Astrocyte (in vitro differentiated cells and primary cell): ENCODE data around the gene PRADC1. TPM values are rescaled to one million over a fixed set of nuclear protein-coding genes. Genes with fewer than 3 reads are reported as not detected.
A peak's percentile ranks its signal among the peaks of the same experiment; 100 is the strongest.

Experiments
- DNase-seq: peaks from one replicate; pipeline ENCODE4 v3.0.0-alpha.2; 2010; ENCODE audit warnings: low read depth
- FAIRE-seq: peaks from 2 replicates; lab custom pipeline; 2011; peaks lifted over from hg19 to GRCh38; lab: Jason Lieb, UNC
- H2AFZ ChIP-seq: 2 replicates; pipeline ENCODE4 v1.6.0; 2012; ENCODE audit warnings: low read depth, low read length, inconsistent platforms
- H3K27ac ChIP-seq: 2 replicates; pipeline ENCODE4 v1.5.1; 2011; ENCODE audit warnings: low read depth, low read length, inconsistent platforms
- H3K27me3 ChIP-seq: 2 replicates; pipeline ENCODE4 v1.6.0; 2011; ENCODE audit warnings: low read length, inconsistent platforms; ENCODE audit not compliant: insufficient read depth
- H3K36me3 ChIP-seq: 2 replicates; pipeline ENCODE4 v1.5.1; 2011; ENCODE audit warnings: low read length, inconsistent platforms; ENCODE audit not compliant: insufficient read depth
- H3K4me1 ChIP-seq: 2 replicates; pipeline ENCODE4 v1.5.1; 2011; ENCODE audit warnings: low read length, inconsistent platforms; ENCODE audit not compliant: insufficient read depth
- H3K4me2 ChIP-seq: 2 replicates; pipeline ENCODE4 v1.6.0; 2012; ENCODE audit warnings: low read length, inconsistent platforms
- H3K4me3 ChIP-seq: 2 replicates; pipeline ENCODE4 v1.5.1; 2011; ENCODE audit warnings: low read depth, mild to moderate bottlenecking, low read length, inconsistent platforms; ENCODE audit not compliant: insufficient read depth
- H3K79me2 ChIP-seq: 2 replicates; pipeline ENCODE4 v1.6.0; 2012; ENCODE audit warnings: mild to moderate bottlenecking, low read length, inconsistent platforms; ENCODE audit not compliant: insufficient read depth
- H3K9ac ChIP-seq: 2 replicates; pipeline ENCODE4 v1.6.0; 2012; ENCODE audit warnings: mild to moderate bottlenecking, low read length, inconsistent platforms
- H3K9me3 ChIP-seq: 2 replicates; pipeline ENCODE4 v1.5.1; 2012; ENCODE audit warnings: low read depth, mild to moderate bottlenecking, low read length, inconsistent platforms; ENCODE audit not compliant: insufficient read depth
- H4K20me1 ChIP-seq: 2 replicates; pipeline ENCODE4 v1.6.0; 2012; ENCODE audit warnings: low read length, inconsistent platforms; ENCODE audit not compliant: insufficient read depth
- H3K27ac Mint-ChIP-seq: one replicate; pipeline ENCODE4 v1.8.0; 2021; ENCODE audit warnings: mild to moderate bottlenecking, mixed read lengths; ENCODE audit not compliant: unreplicated experiment
- H3K27me3 Mint-ChIP-seq: one replicate; pipeline ENCODE4 v1.8.0; 2021; ENCODE audit warnings: low read depth, mixed read lengths; ENCODE audit not compliant: unreplicated experiment
- H3K36me3 Mint-ChIP-seq: one replicate; pipeline ENCODE4 v1.8.0; 2021; ENCODE audit warnings: low read depth, mixed read lengths; ENCODE audit not compliant: unreplicated experiment
- H3K4me1 Mint-ChIP-seq: one replicate; pipeline ENCODE4 v1.8.0; 2021; ENCODE audit warnings: low read depth, mixed read lengths; ENCODE audit not compliant: unreplicated experiment
- H3K4me3 Mint-ChIP-seq: one replicate; pipeline ENCODE4 v1.8.0; 2021; ENCODE audit warnings: mild to moderate bottlenecking, moderate library complexity, mixed read lengths; ENCODE audit not compliant: unreplicated experiment
- H3K9me3 Mint-ChIP-seq: one replicate; pipeline ENCODE4 v1.8.0; 2021; ENCODE audit warnings: mild to moderate bottlenecking, mixed read lengths; ENCODE audit not compliant: unreplicated experiment
- EZH2 ChIP-seq: IDR thresholded peaks from 2 replicates; pipeline ENCODE4 v1.6.1; 2012; ENCODE audit warnings: mild to moderate bottlenecking, low read length, inconsistent platforms; ENCODE audit not compliant: insufficient read depth
- total RNA-seq: library from RNA; stranded (reverse); gene quantifications from 2 replicates; pipeline ENCODE4 v1.2.1, GENCODE V29; 2021
- TF ChIP-seq, protein P1 (sequence below): IDR thresholded peaks from 2 replicates; pipeline ENCODE4 v1.5.1; 2011; ENCODE audit warnings: low read depth, mild to moderate bottlenecking, inconsistent platforms, low read length, moderate library complexity; ENCODE audit not compliant: insufficient read depth

PRADC1 gene
- total RNA-seq, 1 donor from 2014 or later = 13.1 TPM

DNA sequence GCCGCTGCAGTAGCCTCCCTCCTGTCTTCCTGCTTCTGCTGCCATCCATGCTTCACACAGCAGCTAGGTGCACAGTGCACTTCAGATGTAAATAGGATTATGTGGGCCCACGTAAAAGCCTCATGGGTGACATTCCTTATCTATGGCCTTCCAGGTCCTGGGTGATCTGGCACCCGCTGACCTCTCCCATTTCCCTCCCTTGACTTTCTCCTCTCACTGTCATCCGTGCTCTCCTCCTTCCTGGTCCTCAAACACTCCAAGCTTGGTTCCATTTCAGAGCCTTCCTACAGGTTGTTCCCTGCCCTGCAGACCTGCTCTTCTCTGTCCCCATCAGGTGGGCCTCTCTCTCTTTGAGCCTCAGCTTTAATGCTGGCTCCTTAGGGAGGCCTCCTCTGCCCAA, 23.0 kb downstream of the PRADC1 start:
- DNase-seq = no peak
- no peak for TF ChIP-seq EZH2
- TF ChIP-seq, protein P1, sequence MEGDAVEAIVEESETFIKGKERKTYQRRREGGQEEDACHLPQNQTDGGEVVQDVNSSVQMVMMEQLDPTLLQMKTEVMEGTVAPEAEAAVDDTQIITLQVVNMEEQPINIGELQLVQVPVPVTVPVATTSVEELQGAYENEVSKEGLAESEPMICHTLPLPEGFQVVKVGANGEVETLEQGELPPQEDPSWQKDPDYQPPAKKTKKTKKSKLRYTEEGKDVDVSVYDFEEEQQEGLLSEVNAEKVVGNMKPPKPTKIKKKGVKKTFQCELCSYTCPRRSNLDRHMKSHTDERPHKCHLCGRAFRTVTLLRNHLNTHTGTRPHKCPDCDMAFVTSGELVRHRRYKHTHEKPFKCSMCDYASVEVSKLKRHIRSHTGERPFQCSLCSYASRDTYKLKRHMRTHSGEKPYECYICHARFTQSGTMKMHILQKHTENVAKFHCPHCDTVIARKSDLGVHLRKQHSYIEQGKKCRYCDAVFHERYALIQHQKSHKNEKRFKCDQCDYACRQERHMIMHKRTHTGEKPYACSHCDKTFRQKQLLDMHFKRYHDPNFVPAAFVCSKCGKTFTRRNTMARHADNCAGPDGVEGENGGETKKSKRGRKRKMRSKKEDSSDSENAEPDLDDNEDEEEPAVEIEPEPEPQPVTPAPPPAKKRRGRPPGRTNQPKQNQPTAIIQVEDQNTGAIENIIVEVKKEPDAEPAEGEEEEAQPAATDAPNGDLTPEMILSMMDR = no peak
- H3K36me3 ChIP-seq = no peaks in the 10 kb centered on the region
- no peak overlapping the region for H3K27ac ChIP-seq
- H3K27me3 ChIP-seq = peaks cover 19% of the 10 kb centered on the region
- peaks cover 11% of the 10 kb centered on the region for H3K79me2 ChIP-seq
- no peaks in the 10 kb centered on the region for H3K9me3 ChIP-seq
- H3K36me3 Mint-ChIP-seq = no peaks in the 10 kb centered on the region
- H3K4me1 ChIP-seq = peaks cover 3% of the 10 kb centered on the region
- H3K4me3 ChIP-seq = no peak overlapping the region
- no peak overlapping the region for H3K4me2 ChIP-seq
- no peaks in the 10 kb centered on the region for H4K20me1 ChIP-seq
- FAIRE-seq = no peak
- peaks cover 29% of the 10 kb centered on the region for H3K27me3 Mint-ChIP-seq
- no peak overlapping the region for H3K9ac ChIP-seq
- no peak overlapping the region for H3K27ac Mint-ChIP-seq
- H3K9me3 Mint-ChIP-seq = peaks cover 3% of the 10 kb centered on the region
- peaks cover 2% of the 10 kb centered on the region for H3K4me1 Mint-ChIP-seq
- no peak overlapping the region for H2AFZ ChIP-seq
- H3K4me3 Mint-ChIP-seq = no peak overlapping the region

DNA sequence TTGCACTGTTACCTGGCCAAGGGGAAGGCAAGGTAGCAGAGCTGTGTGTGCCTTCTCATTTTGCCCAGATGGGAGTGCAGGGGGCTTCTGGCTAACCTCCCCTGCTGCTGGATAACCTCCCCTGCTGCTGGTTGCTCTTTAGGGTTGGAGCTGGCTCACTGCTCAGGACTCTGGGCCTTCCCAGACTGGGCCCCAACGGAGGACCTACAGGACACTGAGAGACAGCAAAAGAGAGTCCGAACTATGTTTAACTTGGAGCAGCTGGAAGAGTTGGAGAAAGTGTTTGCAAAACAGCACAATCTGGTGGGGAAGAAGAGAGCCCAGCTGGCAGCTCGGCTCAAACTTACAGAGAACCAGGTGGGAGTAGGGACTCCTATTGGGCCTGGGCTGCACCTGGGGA, 24.8 kb downstream of the PRADC1 start:
- peaks cover 42% of the 10 kb centered on the region for H3K27me3 Mint-ChIP-seq
- Histone ChIP-seq H3K36me3 (no peaks in the 10 kb centered on the region), H2AFZ (no peak overlapping the region), H3K27me3 (peaks cover 32% of the 10 kb centered on the region), H3K9ac (no peak overlapping the region), H3K4me3 (no peak overlapping the region), H3K4me1 (no peaks in the 10 kb centered on the region), H3K79me2 (no peaks in the 10 kb centered on the region), H3K4me2 (no peak overlapping the region), H3K9me3 (no peaks in the 10 kb centered on the region), H3K27ac (no peak overlapping the region), H4K20me1 (no peaks in the 10 kb centered on the region)
- H3K4me1 Mint-ChIP-seq = peaks cover 1% of the 10 kb centered on the region
- H3K27ac Mint-ChIP-seq = no peak overlapping the region
- DNase-seq (no peak), FAIRE-seq (no peak)
- peaks cover 6% of the 10 kb centered on the region for H3K9me3 Mint-ChIP-seq
- no peaks in the 10 kb centered on the region for H3K36me3 Mint-ChIP-seq
- no peak overlapping the region for H3K4me3 Mint-ChIP-seq
- no peak for TF ChIP-seq EZH2
- TF ChIP-seq, protein P1 = no peak

DNA sequence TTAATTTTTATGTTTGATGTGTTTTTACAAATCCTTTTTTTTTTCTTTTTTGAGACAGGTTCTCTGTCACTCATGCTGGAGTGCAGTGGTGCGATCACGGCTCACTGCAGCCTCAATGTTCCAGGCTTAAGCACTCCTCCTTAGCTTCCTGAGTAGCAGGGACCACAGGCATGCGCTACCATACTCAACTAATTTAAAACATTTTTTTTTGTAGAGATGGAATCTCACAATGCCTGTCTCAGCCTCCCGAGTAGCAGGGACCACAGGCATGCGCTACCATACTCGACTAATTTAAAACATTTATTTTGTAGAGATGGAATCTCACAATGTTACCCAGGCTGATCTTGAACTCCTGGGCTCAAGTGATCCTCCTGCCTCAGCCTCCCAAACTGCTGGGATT, 27.4 kb downstream of the PRADC1 start:
- Histone ChIP-seq H3K27ac (no peak overlapping the region), H3K9ac (no peak overlapping the region), H3K79me2 (no peaks in the 10 kb centered on the region), H3K9me3 (no peaks in the 10 kb centered on the region), H2AFZ (no peak overlapping the region), H3K36me3 (no peaks in the 10 kb centered on the region), H4K20me1 (no peaks in the 10 kb centered on the region), H3K27me3 (peaks cover 53% of the 10 kb centered on the region), H3K4me2 (no peak overlapping the region), H3K4me3 (no peak overlapping the region), H3K4me1 (no peaks in the 10 kb centered on the region)
- Mint-ChIP-seq H3K27ac (no peak overlapping the region), H3K4me3 (no peak overlapping the region), H3K27me3 (peaks cover 52% of the 10 kb centered on the region), H3K36me3 (no peaks in the 10 kb centered on the region), H3K9me3 (peaks cover 8% of the 10 kb centered on the region), H3K4me1 (no peaks in the 10 kb centered on the region)
- FAIRE-seq = no peak
- peak; percentile 10 for DNase-seq
- TF ChIP-seq, protein P1 = no peak
- TF ChIP-seq EZH2 = no peak
